ENCODE measurements around the gene SLC2A9.

DNA sequence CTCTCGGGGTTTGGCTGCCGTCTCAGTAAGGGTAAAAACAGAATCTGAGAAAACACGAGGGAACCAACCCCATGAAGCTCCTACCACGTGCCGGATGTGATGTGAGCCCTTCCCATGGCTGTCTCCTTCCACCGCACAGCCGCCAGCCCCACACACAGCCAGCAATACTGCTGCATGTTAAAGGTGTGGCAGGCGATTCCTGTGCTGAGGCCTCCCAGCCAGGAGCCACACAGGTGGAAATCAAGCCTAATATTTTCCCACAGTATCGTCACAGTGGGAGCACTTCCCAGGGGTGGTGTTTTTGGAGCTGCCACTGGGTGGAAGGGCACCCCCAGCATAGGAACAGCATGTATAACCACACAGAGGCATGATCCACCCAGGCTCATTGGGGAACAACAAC is 77.5 kb downstream of the SLC2A9 start:
- TF ChIP-seq, protein P1, sequence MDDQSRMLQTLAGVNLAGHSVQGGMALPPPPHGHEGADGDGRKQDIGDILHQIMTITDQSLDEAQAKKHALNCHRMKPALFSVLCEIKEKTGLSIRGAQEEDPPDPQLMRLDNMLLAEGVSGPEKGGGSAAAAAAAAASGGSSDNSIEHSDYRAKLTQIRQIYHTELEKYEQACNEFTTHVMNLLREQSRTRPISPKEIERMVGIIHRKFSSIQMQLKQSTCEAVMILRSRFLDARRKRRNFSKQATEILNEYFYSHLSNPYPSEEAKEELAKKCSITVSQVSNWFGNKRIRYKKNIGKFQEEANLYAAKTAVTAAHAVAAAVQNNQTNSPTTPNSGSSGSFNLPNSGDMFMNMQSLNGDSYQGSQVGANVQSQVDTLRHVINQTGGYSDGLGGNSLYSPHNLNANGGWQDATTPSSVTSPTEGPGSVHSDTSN (CRISPR knock-in tag; IDR thresholded peaks at IDR 0.05; ENCODE audit: borderline replicate concordance): no peak
- TF ChIP-seq ZNF644 (CRISPR knock-in tag; IDR thresholded peaks at IDR 0.05; ENCODE audit: low read depth) (no peak), SMARCC2 (IDR thresholded peaks at IDR 0.05) (no peak), ZNF768 (CRISPR knock-in tag; IDR thresholded peaks at IDR 0.05) (no peak), EP300 (IDR thresholded peaks at IDR 0.05; ENCODE audit: low read depth in 2 of 2, low read length in 2 of 2) (no peak), EP300 (CRISPR knock-in tag; IDR thresholded peaks at IDR 0.05; ENCODE audit: borderline replicate concordance) (no peak)
- TF ChIP-seq, protein P2, sequence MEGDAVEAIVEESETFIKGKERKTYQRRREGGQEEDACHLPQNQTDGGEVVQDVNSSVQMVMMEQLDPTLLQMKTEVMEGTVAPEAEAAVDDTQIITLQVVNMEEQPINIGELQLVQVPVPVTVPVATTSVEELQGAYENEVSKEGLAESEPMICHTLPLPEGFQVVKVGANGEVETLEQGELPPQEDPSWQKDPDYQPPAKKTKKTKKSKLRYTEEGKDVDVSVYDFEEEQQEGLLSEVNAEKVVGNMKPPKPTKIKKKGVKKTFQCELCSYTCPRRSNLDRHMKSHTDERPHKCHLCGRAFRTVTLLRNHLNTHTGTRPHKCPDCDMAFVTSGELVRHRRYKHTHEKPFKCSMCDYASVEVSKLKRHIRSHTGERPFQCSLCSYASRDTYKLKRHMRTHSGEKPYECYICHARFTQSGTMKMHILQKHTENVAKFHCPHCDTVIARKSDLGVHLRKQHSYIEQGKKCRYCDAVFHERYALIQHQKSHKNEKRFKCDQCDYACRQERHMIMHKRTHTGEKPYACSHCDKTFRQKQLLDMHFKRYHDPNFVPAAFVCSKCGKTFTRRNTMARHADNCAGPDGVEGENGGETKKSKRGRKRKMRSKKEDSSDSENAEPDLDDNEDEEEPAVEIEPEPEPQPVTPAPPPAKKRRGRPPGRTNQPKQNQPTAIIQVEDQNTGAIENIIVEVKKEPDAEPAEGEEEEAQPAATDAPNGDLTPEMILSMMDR (CRISPR knock-in tag; IDR thresholded peaks at IDR 0.05): no peak
- TF ChIP-seq, protein P3, sequence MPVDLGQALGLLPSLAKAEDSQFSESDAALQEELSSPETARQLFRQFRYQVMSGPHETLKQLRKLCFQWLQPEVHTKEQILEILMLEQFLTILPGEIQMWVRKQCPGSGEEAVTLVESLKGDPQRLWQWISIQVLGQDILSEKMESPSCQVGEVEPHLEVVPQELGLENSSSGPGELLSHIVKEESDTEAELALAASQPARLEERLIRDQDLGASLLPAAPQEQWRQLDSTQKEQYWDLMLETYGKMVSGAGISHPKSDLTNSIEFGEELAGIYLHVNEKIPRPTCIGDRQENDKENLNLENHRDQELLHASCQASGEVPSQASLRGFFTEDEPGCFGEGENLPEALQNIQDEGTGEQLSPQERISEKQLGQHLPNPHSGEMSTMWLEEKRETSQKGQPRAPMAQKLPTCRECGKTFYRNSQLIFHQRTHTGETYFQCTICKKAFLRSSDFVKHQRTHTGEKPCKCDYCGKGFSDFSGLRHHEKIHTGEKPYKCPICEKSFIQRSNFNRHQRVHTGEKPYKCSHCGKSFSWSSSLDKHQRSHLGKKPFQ (CRISPR knock-in tag; IDR thresholded peaks at IDR 0.05; ENCODE audit: insufficient replicate concordance): no peak
- TF ChIP-seq, protein P4, sequence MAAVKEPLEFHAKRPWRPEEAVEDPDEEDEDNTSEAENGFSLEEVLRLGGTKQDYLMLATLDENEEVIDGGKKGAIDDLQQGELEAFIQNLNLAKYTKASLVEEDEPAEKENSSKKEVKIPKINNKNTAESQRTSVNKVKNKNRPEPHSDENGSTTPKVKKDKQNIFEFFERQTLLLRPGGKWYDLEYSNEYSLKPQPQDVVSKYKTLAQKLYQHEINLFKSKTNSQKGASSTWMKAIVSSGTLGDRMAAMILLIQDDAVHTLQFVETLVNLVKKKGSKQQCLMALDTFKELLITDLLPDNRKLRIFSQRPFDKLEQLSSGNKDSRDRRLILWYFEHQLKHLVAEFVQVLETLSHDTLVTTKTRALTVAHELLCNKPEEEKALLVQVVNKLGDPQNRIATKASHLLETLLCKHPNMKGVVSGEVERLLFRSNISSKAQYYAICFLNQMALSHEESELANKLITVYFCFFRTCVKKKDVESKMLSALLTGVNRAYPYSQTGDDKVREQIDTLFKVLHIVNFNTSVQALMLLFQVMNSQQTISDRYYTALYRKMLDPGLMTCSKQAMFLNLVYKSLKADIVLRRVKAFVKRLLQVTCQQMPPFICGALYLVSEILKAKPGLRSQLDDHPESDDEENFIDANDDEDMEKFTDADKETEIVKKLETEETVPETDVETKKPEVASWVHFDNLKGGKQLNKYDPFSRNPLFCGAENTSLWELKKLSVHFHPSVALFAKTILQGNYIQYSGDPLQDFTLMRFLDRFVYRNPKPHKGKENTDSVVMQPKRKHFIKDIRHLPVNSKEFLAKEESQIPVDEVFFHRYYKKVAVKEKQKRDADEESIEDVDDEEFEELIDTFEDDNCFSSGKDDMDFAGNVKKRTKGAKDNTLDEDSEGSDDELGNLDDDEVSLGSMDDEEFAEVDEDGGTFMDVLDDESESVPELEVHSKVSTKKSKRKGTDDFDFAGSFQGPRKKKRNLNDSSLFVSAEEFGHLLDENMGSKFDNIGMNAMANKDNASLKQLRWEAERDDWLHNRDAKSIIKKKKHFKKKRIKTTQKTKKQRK (IDR thresholded peaks at IDR 0.05; ENCODE audit: low read length): no peak
- TF ChIP-seq, protein P5, sequence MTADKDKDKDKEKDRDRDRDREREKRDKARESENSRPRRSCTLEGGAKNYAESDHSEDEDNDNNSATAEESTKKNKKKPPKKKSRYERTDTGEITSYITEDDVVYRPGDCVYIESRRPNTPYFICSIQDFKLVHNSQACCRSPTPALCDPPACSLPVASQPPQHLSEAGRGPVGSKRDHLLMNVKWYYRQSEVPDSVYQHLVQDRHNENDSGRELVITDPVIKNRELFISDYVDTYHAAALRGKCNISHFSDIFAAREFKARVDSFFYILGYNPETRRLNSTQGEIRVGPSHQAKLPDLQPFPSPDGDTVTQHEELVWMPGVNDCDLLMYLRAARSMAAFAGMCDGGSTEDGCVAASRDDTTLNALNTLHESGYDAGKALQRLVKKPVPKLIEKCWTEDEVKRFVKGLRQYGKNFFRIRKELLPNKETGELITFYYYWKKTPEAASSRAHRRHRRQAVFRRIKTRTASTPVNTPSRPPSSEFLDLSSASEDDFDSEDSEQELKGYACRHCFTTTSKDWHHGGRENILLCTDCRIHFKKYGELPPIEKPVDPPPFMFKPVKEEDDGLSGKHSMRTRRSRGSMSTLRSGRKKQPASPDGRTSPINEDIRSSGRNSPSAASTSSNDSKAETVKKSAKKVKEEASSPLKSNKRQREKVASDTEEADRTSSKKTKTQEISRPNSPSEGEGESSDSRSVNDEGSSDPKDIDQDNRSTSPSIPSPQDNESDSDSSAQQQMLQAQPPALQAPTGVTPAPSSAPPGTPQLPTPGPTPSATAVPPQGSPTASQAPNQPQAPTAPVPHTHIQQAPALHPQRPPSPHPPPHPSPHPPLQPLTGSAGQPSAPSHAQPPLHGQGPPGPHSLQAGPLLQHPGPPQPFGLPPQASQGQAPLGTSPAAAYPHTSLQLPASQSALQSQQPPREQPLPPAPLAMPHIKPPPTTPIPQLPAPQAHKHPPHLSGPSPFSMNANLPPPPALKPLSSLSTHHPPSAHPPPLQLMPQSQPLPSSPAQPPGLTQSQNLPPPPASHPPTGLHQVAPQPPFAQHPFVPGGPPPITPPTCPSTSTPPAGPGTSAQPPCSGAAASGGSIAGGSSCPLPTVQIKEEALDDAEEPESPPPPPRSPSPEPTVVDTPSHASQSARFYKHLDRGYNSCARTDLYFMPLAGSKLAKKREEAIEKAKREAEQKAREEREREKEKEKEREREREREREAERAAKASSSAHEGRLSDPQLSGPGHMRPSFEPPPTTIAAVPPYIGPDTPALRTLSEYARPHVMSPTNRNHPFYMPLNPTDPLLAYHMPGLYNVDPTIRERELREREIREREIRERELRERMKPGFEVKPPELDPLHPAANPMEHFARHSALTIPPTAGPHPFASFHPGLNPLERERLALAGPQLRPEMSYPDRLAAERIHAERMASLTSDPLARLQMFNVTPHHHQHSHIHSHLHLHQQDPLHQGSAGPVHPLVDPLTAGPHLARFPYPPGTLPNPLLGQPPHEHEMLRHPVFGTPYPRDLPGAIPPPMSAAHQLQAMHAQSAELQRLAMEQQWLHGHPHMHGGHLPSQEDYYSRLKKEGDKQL (CRISPR knock-in tag; IDR thresholded peaks at IDR 0.05; ENCODE audit: low read depth): no peak

Measured in HepG2 (cell line).